Esophagus squamous epithelium (tissue), 5 donors: Measurements from ENCODE around the gene RSBN1L. TPM values are rescaled to one million over a fixed set of nuclear protein-coding genes. Genes with fewer than 3 reads are reported as not detected.

Experiments
- DNase-seq: peaks from one replicate; lab custom pipeline; 2025; lab: John Stamatoyannopoulos, UW
- H3K27ac ChIP-seq, 4 donors: fragments of 200-600 bp; sonication (generic); one replicate each; pipeline ENCODE4 v1.5.1; 2016 to 2019; ENCODE audit warnings: mild to moderate bottlenecking in 1 of 4
- H3K27me3 ChIP-seq, 4 donors: fragments of 200-600 bp; sonication (generic); 1 replicate in 3 of 4; 2 replicates in 1 of 4; pipeline versions ENCODE4 v1.5.1 to v1.6.0; 2017 to 2021; ENCODE audit warnings: antibody characterized with exemption in 1 of 4
- H3K36me3 ChIP-seq, 3 donors: fragments of 200-600 bp; sonication (generic); one replicate each; pipeline ENCODE4 v1.5.1; 2016 to 2019
- H3K4me1 ChIP-seq, 3 donors: fragments of 200-600 bp; sonication (generic); one replicate each; pipeline ENCODE4 v1.5.1; 2017 to 2019
- H3K4me3 ChIP-seq, 4 donors: fragments of 200-600 bp; sonication (generic); 1 replicate in 3 of 4; 2 replicates in 1 of 4; pipeline ENCODE4 v1.5.1; 2016 to 2019; ENCODE audit warnings: mild to moderate bottlenecking in 2 of 4, moderate library complexity in 1 of 4
- H3K9me3 ChIP-seq, 3 donors: fragments of 200-600 bp; sonication (generic); one replicate each; pipeline ENCODE4 v1.5.1; 2016 to 2019
- POLR2A ChIP-seq, 4 donors: fragments of 450-650 bp; IDR thresholded peaks; one replicate each; pipeline ENCODE4 v1.6.1; 2017; ENCODE audit warnings: antibody characterized with exemption in 4 of 4, mild to moderate bottlenecking in 4 of 4, moderate library complexity in 3 of 4
- WGBS, 2 donors: methylation state at CpG; one replicate each; pipeline ENCODE4 v1.1.5; 2018; 5-methylcytosine and 5-hydroxymethylcytosine counted together
- intact Hi-C: fragments of 100-400 bp; cut with DNase I; formaldehyde crosslinking; loops from one replicate; pipeline ENCODE4 v1.15.0; 2022
- total RNA-seq, 4 donors: library from RNA; depleted of rRNA; stranded (reverse); fragments of >200 nt; gene quantifications; one replicate each; pipeline ENCODE4 v1.1.0, GENCODE V29; 2016
- TF ChIP-seq, protein P1 (sequence below), 6 experiments: fragments of 450-650 bp in 4 of 6; fragments of 200-600 bp in 2 of 6; sonication (generic) in 2 of 6; IDR thresholded peaks; one replicate each; pipeline ENCODE4 v1.5.1; 2016 to 2019; ENCODE audit warnings: antibody characterized with exemption in 6 of 6, mild to moderate bottlenecking in 4 of 6, moderate library complexity in 4 of 6
- donor health status: DM: yes; HTN: yes; CAD: no.

RSBN1L gene
- total RNA-seq, 4 donors from 2014 or later: 10.8 to 22.9 (median 14.1) TPM

DNA sequence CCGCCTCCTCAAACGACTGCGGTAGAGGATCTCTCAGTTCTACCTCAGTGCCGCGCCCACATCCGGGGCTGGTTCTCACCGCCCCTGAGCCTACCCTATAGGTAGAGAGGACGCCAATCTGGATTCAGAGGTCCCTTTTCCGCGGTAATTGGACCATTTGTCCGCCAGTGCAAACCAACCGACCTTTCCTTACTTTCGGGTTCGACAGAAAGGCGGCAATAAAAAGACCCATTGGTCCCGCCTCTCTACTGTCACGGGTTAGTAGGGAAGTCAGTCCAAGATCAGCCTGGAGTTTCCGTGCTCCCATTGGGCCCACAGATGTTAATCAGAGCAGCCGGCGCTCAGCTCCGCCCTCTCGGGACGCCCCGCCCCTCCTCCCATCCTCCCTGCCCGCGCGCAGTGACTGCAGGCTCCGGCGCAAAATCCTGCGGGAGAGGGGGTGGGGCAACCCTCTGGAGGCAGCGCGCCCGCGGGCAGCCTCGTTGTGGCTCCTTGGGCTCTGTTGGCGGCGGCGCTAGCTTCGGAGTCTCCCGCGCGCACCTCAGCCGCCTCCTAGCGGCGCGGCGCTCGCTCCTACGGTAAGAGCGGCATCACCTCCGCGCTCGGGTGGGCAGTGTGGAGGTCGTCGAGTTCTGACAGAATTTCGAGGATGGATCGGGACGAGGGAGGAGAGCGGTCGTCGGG, 102.3 kb downstream of the RSBN1L start, which contains the start of the genes PHTF2 and TMEM60:
TSS of gene PHTF2 (plus strand) at position 380 of the 684 bp plus-strand sequence.
TSS of gene TMEM60 (minus strand) at position 41 of the 684 bp plus-strand sequence. CDS start 4,061 bp downstream, outside the sequence.
- Histone ChIP-seq H3K27ac (peak within 1 kb of the TSS; percentile 90 to 96 (median 94)), H3K9me3 (no peaks in the 10 kb centered on the region), H3K36me3 (peaks cover 0 to 14% (median 0%) of the 10 kb centered on the region in 3 donors), H3K4me1 (peaks cover 2 to 67% (median 17%) of the 10 kb centered on the region in 3 donors), H3K27me3 (no peaks in the 10 kb centered on the region), H3K4me3 (peak within 1 kb of the TSS; percentile 66 to 96 (median 87))
- WGBS, 2 donors: 0% methylated on average over 16 to 17 of the region's 61 CpGs
- DNase-seq: peak; percentile 98
- peak in 2 of 4 donors; percentile 73 to 82 for TF ChIP-seq POLR2A (IDR thresholded peaks at IDR 0.05)
- TF ChIP-seq, protein P1, sequence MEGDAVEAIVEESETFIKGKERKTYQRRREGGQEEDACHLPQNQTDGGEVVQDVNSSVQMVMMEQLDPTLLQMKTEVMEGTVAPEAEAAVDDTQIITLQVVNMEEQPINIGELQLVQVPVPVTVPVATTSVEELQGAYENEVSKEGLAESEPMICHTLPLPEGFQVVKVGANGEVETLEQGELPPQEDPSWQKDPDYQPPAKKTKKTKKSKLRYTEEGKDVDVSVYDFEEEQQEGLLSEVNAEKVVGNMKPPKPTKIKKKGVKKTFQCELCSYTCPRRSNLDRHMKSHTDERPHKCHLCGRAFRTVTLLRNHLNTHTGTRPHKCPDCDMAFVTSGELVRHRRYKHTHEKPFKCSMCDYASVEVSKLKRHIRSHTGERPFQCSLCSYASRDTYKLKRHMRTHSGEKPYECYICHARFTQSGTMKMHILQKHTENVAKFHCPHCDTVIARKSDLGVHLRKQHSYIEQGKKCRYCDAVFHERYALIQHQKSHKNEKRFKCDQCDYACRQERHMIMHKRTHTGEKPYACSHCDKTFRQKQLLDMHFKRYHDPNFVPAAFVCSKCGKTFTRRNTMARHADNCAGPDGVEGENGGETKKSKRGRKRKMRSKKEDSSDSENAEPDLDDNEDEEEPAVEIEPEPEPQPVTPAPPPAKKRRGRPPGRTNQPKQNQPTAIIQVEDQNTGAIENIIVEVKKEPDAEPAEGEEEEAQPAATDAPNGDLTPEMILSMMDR (IDR thresholded peaks at IDR 0.05): peak in 4 of 6 experiments; percentile 41 to 56 (median 48)
- intact Hi-C loops: no loop called here

DNA sequence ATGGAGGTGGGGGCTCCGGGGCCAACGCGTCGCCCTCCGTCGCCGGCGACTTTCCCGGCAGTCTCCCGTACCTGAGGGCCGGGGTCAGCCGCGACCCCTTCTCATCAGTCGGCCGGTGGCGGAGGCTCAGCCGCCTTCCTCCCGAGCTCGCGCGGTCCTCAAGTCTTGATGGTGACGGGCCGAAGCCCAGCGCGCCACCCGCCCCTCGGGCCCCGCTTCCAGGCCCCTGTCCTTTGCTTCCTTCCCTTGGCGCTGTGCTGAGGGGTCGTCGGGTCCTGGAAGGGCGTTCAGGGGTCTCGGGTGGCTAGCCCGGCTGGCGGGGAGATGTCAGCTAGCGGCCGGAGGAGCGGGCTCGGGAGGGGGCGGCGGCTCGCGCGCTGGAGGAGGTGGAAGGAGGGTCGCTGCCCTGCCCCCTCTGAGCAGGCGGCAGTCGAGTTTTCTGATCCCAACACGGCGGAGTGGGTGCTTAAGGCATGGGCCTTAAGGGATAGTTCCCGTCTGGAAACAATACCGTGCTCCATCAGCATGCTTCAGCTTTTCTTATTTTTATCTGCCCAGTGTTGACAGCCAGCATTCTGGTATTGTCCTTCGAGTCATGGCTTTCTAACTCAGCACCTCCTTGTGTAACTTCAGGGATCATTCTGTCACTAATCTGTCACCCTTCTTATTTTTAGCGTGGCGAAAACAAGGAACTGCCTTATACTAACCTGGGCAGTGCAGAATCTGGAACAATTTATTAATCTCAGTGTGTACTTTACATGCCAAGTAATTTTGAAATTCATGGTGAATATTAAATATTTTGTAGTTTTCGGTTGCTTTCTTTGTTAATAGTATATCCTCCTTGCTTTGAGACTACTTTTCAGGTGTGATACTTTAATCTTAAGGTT, 103.1 kb downstream of the RSBN1L start:
- intact Hi-C loops: no loop called here
- TF ChIP-seq POLR2A (IDR thresholded peaks at IDR 0.05): peak in 1 of 4 donors; percentile 17
- TF ChIP-seq, protein P1 (IDR thresholded peaks at IDR 0.05): no peak
- Histone ChIP-seq H3K36me3 (peaks cover 0 to 7% (median 0%) of the 10 kb centered on the region in 3 donors), H3K27me3 (no peaks in the 10 kb centered on the region), H3K27ac (peak overlapping the region; percentile 90 to 96 (median 94)), H3K9me3 (no peaks in the 10 kb centered on the region), H3K4me1 (peaks cover 2 to 67% (median 17%) of the 10 kb centered on the region in 3 donors), H3K4me3 (peak overlapping the region; percentile 66 to 96 (median 87))
- DNase-seq: no peak
- WGBS, 2 donors: 1 to 3% methylated on average over 10 to 11 of the region's 55 CpGs

DNA sequence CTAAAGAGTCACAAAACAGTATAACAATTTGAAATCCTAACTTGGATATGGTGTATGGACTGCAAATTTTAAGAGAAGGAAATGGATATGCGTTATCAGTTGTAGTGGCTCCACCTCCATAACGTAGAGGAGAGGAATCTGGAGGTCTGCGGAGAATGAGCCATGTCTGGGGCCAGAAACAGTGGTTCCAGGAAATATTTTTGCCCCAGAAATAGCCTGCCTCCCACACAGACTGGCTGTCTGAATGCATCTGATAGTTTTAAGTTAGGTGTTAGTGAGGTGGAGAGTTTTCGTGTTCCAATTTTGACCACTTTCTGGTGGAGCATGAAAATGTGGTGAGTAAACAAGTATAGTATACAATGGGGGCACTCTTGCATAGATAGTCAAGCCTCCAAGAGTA, 103.9 kb downstream of the RSBN1L start:
- no peaks in the 10 kb centered on the region for H3K27me3 ChIP-seq
- H3K9me3 ChIP-seq: no peaks in the 10 kb centered on the region
- H3K4me1 ChIP-seq: peaks cover 2 to 59% (median 17%) of the 10 kb centered on the region in 3 donors
- H3K27ac ChIP-seq: peak overlapping the region in 1 of 4 donors; percentile 96
- WGBS, 2 donors: 48 to 63% methylated on average over 4 of the region's 4 CpGs
- intact Hi-C loops: no loop called here
- no peak for DNase-seq
- H3K4me3 ChIP-seq: peak overlapping the region in 2 of 4 donors; percentile 38 to 96
- TF ChIP-seq, protein P1 (IDR thresholded peaks at IDR 0.05): no peak
- no peak for TF ChIP-seq POLR2A (IDR thresholded peaks at IDR 0.05)
- H3K36me3 ChIP-seq: peaks cover 0 to 1% (median 0%) of the 10 kb centered on the region in 3 donors

DNA sequence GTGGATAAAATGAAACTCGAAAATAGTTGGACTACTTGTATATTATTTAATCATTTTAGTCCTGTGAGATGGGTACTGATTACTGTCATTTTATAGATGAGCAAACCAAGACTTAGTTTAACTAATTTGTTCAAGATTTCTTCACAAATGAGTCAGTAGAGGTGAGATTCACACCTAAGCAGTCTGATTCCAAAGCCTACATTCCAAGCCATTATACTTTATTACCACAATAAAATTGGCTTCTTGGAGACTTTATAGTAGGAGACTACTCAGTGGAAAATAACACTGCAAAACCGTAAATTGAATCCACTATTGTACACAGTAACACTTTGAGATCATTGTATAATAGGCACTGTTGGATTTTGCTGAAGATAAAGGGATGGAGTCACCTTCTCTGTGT, 104.5 kb downstream of the RSBN1L start:
- DNase-seq: no peak
- WGBS, 2 donors: 82 to 91% methylated on average over 2 of the region's 2 CpGs

More for the DNA sequence above, 104.5 kb downstream of the RSBN1L start:
- Histone ChIP-seq H3K4me3 (peak overlapping the region in 1 of 4 donors; percentile 38), H3K9me3 (no peaks in the 10 kb centered on the region), H3K27ac (no peak overlapping the region), H3K27me3 (no peaks in the 10 kb centered on the region), H3K36me3 (no peaks in the 10 kb centered on the region), H3K4me1 (peaks cover 2 to 57% (median 17%) of the 10 kb centered on the region in 3 donors)
- intact Hi-C loops: no loop called here
- TF ChIP-seq, protein P1 (IDR thresholded peaks at IDR 0.05): no peak
- no peak for TF ChIP-seq POLR2A (IDR thresholded peaks at IDR 0.05)
